IPS-20b (cell line): ENCODE data around the gene MS4A18.
"Not testable (repeated sequence)": the region's sequence is repeated elsewhere in the genome, so short reads cannot be mapped to it uniquely, and the experiment has no call there.

Experiments used
- H3K27ac ChIP-seq: one replicate; pipeline ENCODE4 v1.5.1; 2013; ENCODE audit warnings: low read length
- H3K27me3 ChIP-seq: 2 replicates; pipeline ENCODE4 v1.6.1; 2013; ENCODE audit warnings: mild to moderate bottlenecking, low read length, inconsistent platforms; ENCODE audit not compliant: insufficient read depth
- H3K36me3 ChIP-seq: 2 replicates; pipeline ENCODE4 v1.6.1; 2013; ENCODE audit warnings: low read depth, mild to moderate bottlenecking, inconsistent platforms, low read length, moderate library complexity; ENCODE audit not compliant: insufficient read depth
- H3K4me1 ChIP-seq: 2 replicates; pipeline ENCODE4 v1.6.1; 2013; ENCODE audit warnings: mild to moderate bottlenecking, control low read depth, inconsistent platforms, low read length, moderate library complexity; ENCODE audit not compliant: insufficient read depth
- H3K4me3 ChIP-seq: 2 replicates; pipeline ENCODE4 v1.5.1; 2013; ENCODE audit warnings: mild to moderate bottlenecking, low read length, inconsistent platforms
- H3K9ac ChIP-seq: 2 replicates; pipeline ENCODE4 v1.6.1; 2013; ENCODE audit warnings: low read depth, mild to moderate bottlenecking, inconsistent platforms, low read length, moderate library complexity
- H3K9me3 ChIP-seq: 2 replicates; pipeline ENCODE4 v1.6.1; 2013; ENCODE audit warnings: mild to moderate bottlenecking, low read depth, low read length, inconsistent platforms; ENCODE audit not compliant: insufficient read depth

Gene MS4A18

DNA sequence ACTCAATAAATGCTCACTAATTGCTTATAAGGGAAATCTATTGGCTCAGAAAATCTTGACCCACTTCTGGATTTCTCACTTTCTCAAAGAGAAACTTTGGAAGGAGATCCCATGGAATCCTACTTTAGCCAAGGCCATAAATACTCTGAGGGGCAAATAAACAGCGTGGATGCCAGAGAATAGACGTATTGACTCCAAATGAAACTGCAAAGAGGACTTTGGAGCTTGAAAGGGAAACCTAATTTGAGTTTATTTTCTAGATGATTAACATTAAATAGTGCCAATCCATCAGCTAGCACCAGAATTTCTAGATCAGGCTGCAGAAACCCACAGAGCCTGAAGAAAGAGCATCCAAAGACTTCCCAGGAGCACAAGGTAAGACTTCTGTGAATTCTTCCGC lies at the start of gene MS4A18:
MS4A18 (plus strand) TSS at position 301 of the 400 bp plus-strand sequence.
- Histone ChIP-seq H3K9ac (no peak within 1 kb of the TSS), H3K36me3 (no peaks in the 10 kb centered on the region), H3K4me3 (no peak within 1 kb of the TSS), H3K27me3 (no peaks in the 10 kb centered on the region), H3K4me1 (no peaks in the 10 kb centered on the region), H3K9me3 (peaks cover 1% of the 10 kb centered on the region; the same call in 1 of the 2 replicates), H3K27ac (no peak within 1 kb of the TSS)

DNA sequence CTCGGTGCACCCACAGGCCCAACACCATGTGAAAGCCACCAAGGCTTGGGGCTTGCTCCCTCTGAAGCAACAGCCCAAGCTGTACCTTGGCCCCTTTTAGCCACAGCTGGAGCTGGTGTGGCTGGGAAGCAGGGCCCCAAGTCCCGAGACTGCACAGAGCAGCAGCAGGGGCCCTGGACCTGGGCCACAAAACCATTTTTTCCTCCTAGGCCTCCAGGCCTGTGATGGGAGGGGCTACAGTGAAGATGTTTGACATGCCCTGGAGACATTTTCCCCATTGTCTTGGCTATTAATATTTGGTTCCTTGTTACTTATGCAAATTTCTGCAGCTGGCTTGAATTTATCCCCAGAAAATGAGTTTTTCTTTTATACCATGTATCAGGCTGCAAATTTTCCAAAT lies 46.3 kb upstream of the MS4A18 start:
- not testable (repeated sequence) for H3K4me1 ChIP-seq, H3K27ac ChIP-seq, H3K9ac ChIP-seq, H3K4me3 ChIP-seq, H3K27me3 ChIP-seq, H3K36me3 ChIP-seq
- H3K9me3 ChIP-seq = peaks cover 59% of the 10 kb centered on the region

DNA sequence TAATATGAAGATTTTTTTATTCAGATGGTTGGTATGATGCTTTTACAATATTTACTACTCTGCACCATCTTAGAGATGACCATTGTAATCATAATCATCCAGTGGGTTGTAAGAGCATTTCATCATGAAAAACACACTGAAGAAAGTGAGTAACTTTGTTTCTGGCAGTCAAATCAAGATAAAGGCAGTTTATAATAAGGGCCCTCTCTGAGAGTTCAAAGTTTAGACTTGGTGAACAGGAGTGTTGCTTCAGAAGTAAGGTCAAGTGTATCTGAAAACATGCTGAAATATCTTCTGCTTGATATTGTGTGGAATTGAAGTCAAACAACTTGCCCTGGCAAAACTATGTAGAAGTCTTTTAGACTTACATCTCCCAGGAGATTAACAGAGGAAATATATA lies 44.6 kb upstream of the MS4A18 start:
- no peak overlapping the region for H3K27ac ChIP-seq
- H3K9ac ChIP-seq = no peak overlapping the region
- H3K9me3 ChIP-seq = peaks cover 49% of the 10 kb centered on the region
- no peaks in the 10 kb centered on the region for H3K4me1 ChIP-seq
- H3K4me3 ChIP-seq = no peak overlapping the region
- no peaks in the 10 kb centered on the region for H3K36me3 ChIP-seq
- H3K27me3 ChIP-seq = no peaks in the 10 kb centered on the region

DNA sequence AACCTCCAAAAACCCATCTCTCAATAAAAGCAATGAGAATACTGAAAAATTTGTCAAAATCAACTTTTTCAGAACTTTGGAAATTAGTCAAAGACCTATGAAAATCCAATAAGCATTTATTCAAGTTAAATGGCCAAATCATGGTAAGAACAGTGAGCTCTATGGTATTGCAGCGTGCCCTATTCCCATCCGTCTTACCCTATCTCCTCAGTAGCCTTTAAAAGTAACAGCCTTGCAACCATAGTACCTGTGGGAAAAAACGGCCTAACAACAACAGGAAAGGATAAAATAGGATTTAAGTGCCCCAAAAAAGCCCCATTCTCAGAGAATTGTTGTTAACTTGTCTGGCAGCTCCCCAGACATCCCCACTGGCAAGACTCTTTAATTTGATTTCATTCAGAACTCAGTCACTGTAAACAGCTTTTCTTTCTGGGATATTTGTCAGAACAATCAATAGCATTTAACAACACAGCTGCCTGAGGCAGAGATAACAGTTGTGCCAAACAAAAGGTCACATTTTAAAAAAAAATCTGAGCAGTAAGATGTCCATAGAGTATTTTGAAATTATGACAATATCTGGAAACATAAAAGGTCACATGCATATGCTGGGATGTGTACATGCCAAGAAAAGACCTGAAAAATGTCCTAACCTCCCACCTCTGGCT lies 43.9 kb upstream of the MS4A18 start:
- H3K4me3 ChIP-seq = no peak overlapping the region
- no peaks in the 10 kb centered on the region for H3K4me1 ChIP-seq

DNA sequence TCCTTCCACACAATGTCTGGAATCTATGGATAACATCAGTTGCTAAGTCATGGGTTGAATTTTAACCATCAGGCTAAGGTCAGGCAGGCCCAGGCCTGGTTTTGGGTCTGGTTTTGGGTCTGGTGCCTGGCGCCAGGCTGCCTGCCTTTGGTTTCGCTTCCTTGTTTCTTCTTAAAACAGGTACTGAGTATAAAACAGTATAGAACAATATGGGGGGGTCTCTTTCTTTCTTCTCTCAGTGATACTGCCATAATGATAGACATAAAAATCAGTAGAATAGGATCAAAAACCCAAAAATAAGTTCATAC lies 40.0 kb upstream of the MS4A18 start:
- not testable (repeated sequence) for H3K9ac ChIP-seq, H3K36me3 ChIP-seq, H3K27me3 ChIP-seq, H3K4me3 ChIP-seq, H3K4me1 ChIP-seq, H3K9me3 ChIP-seq, H3K27ac ChIP-seq

More for the DNA sequence above, 43.9 kb upstream of the MS4A18 start:
- Histone ChIP-seq H3K27ac (no peak overlapping the region), H3K27me3 (no peaks in the 10 kb centered on the region), H3K36me3 (no peaks in the 10 kb centered on the region), H3K9me3 (peaks cover 43% of the 10 kb centered on the region), H3K9ac (no peak overlapping the region)

DNA sequence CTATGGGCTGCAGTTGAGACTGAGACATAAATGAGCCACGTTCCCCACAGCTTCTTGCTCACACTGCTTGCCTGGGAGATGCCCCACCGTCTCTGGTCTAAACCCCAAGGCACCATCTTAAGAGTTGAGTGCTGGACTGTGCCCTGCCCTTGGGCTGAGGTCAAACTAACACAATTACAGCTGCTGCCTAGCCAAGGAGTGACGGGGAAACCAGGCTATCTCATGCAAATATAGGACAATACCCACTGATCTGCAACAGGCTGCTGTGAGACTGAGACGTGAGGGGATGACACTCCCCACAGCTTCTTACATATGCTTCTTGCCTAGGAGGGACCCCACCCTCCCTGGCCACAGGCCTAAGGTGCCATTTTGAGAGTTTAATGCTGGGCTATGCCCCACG lies 32.9 kb upstream of the MS4A18 start:
- Histone ChIP-seq H3K9me3 (no peaks in the 10 kb centered on the region), H3K4me1 (no peaks in the 10 kb centered on the region), H3K4me3 (no peak overlapping the region), H3K27me3 (no peaks in the 10 kb centered on the region), H3K9ac (no peak overlapping the region), H3K36me3 (no peaks in the 10 kb centered on the region), H3K27ac (no peak overlapping the region)

DNA sequence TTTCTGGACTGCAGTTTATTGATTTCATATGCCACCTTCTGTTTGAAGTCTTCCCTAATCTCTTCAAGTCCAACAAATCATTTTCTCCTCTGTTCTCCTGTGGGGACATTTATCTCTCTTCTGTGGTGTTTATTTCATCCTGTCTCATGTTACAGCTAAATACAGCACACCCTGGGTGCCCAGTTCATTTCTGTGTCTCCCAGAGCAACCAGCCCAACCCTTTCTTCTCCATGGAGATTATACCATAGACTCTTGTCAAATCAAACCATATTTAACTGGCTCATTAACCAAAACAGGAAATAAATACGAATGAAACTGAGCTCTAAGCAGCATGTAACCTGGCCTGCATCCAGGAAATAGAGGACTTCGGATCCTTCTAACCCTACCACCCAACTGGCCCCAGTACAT lies 25.2 kb upstream of the MS4A18 start, which contains the start of gene MS4A8:
MS4A8 (plus strand) TSS at position 329 of the 408 bp plus-strand sequence. CDS start 1,249 bp downstream, outside the sequence.
- no peak within 1 kb of the TSS for H3K9ac ChIP-seq
- no peaks in the 10 kb centered on the region for H3K36me3 ChIP-seq
- no peak within 1 kb of the TSS for H3K4me3 ChIP-seq
- no peak within 1 kb of the TSS for H3K27ac ChIP-seq
- H3K9me3 ChIP-seq = no peaks in the 10 kb centered on the region
- no peaks in the 10 kb centered on the region for H3K4me1 ChIP-seq
- H3K27me3 ChIP-seq = no peaks in the 10 kb centered on the region

DNA sequence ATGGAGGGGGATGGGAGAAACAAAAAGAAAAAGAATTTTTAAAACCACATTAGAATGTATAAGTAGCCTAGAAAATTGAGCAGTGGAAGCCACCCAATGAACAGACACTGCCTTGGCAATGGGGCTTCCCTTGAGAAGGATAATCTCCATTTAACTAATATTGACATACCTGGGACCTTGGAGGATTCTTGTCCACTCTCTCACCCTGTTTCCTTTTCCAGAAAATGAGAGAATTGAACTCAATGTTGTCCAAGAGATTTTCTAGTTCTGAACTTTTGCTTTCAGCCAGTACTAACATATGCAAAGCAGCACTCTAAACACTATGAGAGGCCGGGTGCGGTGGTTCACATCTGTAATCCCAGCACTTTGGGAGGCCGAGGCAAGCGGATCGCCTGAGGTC lies 24.6 kb upstream of the MS4A18 start:
- no peak overlapping the region for H3K9ac ChIP-seq

DNA sequence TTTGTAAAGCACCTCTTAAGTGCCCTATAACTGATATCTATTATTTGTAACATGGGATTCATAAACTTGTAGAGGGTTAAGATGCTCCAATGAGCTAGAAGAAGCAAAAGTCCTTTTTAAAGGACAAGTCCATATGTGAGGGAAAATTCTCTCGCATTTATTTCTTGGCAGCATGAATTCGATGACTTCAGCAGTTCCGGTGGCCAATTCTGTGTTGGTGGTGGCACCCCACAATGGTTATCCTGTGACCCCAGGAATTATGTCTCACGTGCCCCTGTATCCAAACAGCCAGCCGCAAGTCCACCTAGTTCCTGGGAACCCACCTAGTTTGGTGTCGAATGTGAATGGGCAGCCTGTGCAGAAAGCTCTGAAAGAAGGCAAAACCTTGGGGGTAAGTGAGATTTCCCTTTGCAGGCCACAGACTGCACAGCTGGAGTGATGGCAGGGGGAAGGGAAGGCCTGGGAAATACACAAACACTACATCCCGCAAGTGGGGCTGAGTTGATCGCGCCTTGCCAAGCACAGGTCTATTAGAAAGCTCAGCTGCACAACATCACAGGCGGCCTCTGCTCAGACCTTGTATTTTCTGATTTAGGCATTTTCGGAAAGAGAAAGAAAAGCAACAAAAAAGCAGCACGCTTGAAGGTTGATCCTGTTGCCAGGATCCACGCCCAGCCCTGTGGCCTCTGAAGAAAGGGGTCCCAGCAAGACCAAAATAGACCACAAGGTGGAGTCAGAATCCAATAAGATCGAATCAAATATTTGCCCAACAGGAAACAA lies 23.6 kb upstream of the MS4A18 start:
- H3K9me3 ChIP-seq = no peaks in the 10 kb centered on the region
- H3K4me1 ChIP-seq = no peaks in the 10 kb centered on the region
- H3K27ac ChIP-seq = no peak overlapping the region
- H3K4me3 ChIP-seq = no peak overlapping the region
- no peaks in the 10 kb centered on the region for H3K27me3 ChIP-seq
- no peak overlapping the region for H3K9ac ChIP-seq
- no peaks in the 10 kb centered on the region for H3K36me3 ChIP-seq

More for the DNA sequence above, 24.6 kb upstream of the MS4A18 start:
- H3K4me1 ChIP-seq = no peaks in the 10 kb centered on the region
- no peaks in the 10 kb centered on the region for H3K9me3 ChIP-seq
- no peaks in the 10 kb centered on the region for H3K36me3 ChIP-seq
- no peak overlapping the region for H3K4me3 ChIP-seq
- no peaks in the 10 kb centered on the region for H3K27me3 ChIP-seq
- no peak overlapping the region for H3K27ac ChIP-seq

DNA sequence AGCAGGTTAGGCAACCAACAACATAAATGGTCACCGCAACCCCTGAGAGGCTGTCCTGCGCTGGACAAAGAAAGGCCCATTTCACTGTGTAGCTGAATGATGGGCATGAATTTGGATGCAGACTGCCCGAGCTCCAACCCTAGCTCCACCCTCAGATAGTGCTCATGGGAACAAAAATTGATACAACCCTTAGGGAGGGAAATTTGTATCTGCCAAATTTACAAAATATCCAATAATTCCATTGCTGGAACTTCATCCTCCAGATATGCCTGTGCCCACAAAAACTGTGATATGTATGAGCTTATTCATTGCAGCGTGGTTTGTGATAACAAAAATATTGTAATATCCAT lies 23.1 kb upstream of the MS4A18 start:
- no peaks in the 10 kb centered on the region for H3K4me1 ChIP-seq
- no peaks in the 10 kb centered on the region for H3K36me3 ChIP-seq
- no peak overlapping the region for H3K27ac ChIP-seq
- no peak overlapping the region for H3K9ac ChIP-seq
- H3K27me3 ChIP-seq = no peaks in the 10 kb centered on the region
- H3K9me3 ChIP-seq = no peaks in the 10 kb centered on the region
- H3K4me3 ChIP-seq = no peak overlapping the region

DNA sequence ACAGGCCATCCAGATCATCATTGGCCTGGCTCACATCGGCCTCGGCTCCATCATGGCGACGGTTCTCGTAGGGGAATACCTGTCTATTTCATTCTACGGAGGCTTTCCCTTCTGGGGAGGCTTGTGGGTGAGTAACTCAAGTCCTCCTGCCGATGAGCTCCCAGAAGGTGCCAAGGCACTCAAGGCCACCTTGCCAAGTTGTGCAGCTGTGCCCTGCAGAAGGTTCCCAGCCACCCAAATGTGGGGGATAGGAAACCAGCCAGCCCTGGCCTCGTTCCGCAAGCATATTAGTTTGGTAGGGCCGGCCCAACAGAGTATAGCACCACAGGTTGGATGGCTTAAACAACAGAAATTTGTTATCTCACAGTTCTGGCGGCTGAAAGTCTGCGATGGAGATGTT lies 21.1 kb upstream of the MS4A18 start:
- no peak overlapping the region for H3K4me3 ChIP-seq
- no peaks in the 10 kb centered on the region for H3K9me3 ChIP-seq
- H3K27ac ChIP-seq = no peak overlapping the region
- H3K27me3 ChIP-seq = no peaks in the 10 kb centered on the region
- H3K4me1 ChIP-seq = no peaks in the 10 kb centered on the region
- no peak overlapping the region for H3K9ac ChIP-seq
- H3K36me3 ChIP-seq = no peaks in the 10 kb centered on the region

DNA sequence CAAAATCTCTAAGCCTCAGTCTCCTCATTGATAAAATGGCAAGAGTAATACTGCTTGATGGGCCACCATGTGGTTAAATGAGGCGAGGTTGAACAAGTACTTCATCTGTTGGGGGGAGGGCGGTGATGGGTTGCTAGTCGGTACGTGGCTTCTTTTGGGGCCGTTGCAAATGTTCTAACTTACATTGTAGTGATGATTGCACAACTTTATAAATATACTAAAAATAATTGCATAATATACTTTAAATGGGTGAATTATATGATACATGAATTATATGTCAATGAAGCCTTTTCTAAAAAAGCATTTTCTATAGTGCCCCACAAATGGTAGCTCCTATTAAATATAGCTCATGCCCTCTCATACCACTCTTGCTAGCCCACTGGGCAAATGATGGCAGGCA lies 18.6 kb upstream of the MS4A18 start:
- no peaks in the 10 kb centered on the region for H3K9me3 ChIP-seq
- no peaks in the 10 kb centered on the region for H3K27me3 ChIP-seq
- H3K27ac ChIP-seq = no peak overlapping the region
- no peak overlapping the region for H3K9ac ChIP-seq
- no peak overlapping the region for H3K4me3 ChIP-seq
- H3K36me3 ChIP-seq = no peaks in the 10 kb centered on the region
- no peaks in the 10 kb centered on the region for H3K4me1 ChIP-seq
